Activated CD8-positive, alpha-beta T cell treated with anti-CD3 and anti-CD28 coated beads, Interleukin-2, amount 10 ng/mL, durations not matched to agents 7 days and 5 days (primary cell): ENCODE data around the gene SESTD1. TPM values are rescaled to one million over a fixed set of nuclear protein-coding genes. Genes with fewer than 3 reads are reported as not detected.
"Not testable (repeated sequence)": the region's sequence is repeated elsewhere in the genome, so short reads cannot be mapped to it uniquely, and the experiment has no call there.

Experiments used
- ATAC-seq: fragments of 150-1000 bp; cut with Tn5 transposase; one replicate; pipeline ENCODE4 v1.10.0; 2021; ENCODE audit warnings: moderate library complexity
- CTCF ChIA-PET: fragments of 350-600 bp; sonication (Branson Sonifier 250); formaldehyde crosslinking; loops from one replicate; lab custom pipeline; 2021; ENCODE audit warnings: antibody characterized with exemption; lab: Charles Lee
- POLR2A ChIA-PET: fragments of 350-600 bp; sonication (Branson Sonifier 250); formaldehyde crosslinking; loops from one replicate; lab custom pipeline; 2021; ENCODE audit warnings: antibody characterized with exemption; lab: Charles Lee
- DNase-seq: peaks from one replicate; pipeline ENCODE4 v3.0.0-alpha.2; 2020
- H3K27ac Mint-ChIP-seq: one replicate; pipeline ENCODE4 v1.8.0; 2021; ENCODE audit warnings: mild to moderate bottlenecking, mixed read lengths
- H3K27me3 Mint-ChIP-seq: one replicate; pipeline ENCODE4 v1.8.0; 2021; ENCODE audit warnings: low read depth, mixed read lengths
- H3K36me3 Mint-ChIP-seq: one replicate; pipeline ENCODE4 v1.8.0; 2021; ENCODE audit warnings: low read depth, mixed read lengths
- H3K4me1 Mint-ChIP-seq: one replicate; pipeline ENCODE4 v1.8.0; 2021; ENCODE audit warnings: low read depth, mixed read lengths
- H3K4me3 Mint-ChIP-seq: one replicate; pipeline ENCODE4 v1.8.0; 2021; ENCODE audit warnings: mild to moderate bottlenecking, mixed read lengths
- H3K9me3 Mint-ChIP-seq: one replicate; pipeline ENCODE4 v1.8.0; 2022; ENCODE audit warnings: mixed read lengths; ENCODE audit not compliant: insufficient read depth
- total RNA-seq, 2 experiments: library from RNA; stranded (reverse); gene quantifications; one replicate each; pipeline ENCODE4 v1.2.3, GENCODE V29; 2021

The SESTD1 gene
- total RNA-seq, 2 experiments from 2014 or later: 15.4 to 15.7 TPM

GRCh38 chr2:179125404-179125803 is 139.2 kb downstream of the SESTD1 start:
- Mint-ChIP-seq H3K4me3 (no peak overlapping the region), H3K36me3 (peaks cover 3% of the 10 kb centered on the region), H3K27me3 (no peaks in the 10 kb centered on the region), H3K4me1 (peaks cover 11% of the 10 kb centered on the region), H3K27ac (no peak overlapping the region), H3K9me3 (no peaks in the 10 kb centered on the region)
- ChIA-PET CTCF (interaction anchor here (2.2 kb wide), 1 partner anchor 105 kb away, joined by 10 read pairs; no protein-coding TSS in a partner anchor), POLR2A (no interaction called here)
- no peak for ATAC-seq
- DNase-seq: no peak

GRCh38 chr2:179124282-179124681 is 140.3 kb downstream of the SESTD1 start:
- peaks cover 11% of the 10 kb centered on the region for H3K4me1 Mint-ChIP-seq
- no peaks in the 10 kb centered on the region for H3K9me3 Mint-ChIP-seq
- no peak overlapping the region for H3K4me3 Mint-ChIP-seq
- no peak overlapping the region for H3K27ac Mint-ChIP-seq
- H3K27me3 Mint-ChIP-seq: no peaks in the 10 kb centered on the region
- ChIA-PET POLR2A (no interaction called here), CTCF (interaction anchor here (2.2 kb wide), 1 partner anchor 104 kb away, joined by 10 read pairs; no protein-coding TSS in a partner anchor)
- H3K36me3 Mint-ChIP-seq: peaks cover 7% of the 10 kb centered on the region
- DNase-seq (no peak), ATAC-seq (no peak)

- no peak for DNase-seq
- H3K27ac Mint-ChIP-seq: no peak overlapping the region
- CTCF ChIA-PET: interaction anchor here (0.8 to 0.9 kb wide), 2 partner anchors 101 to 361 kb away, joined by 3 read pairs; no protein-coding TSS in a partner anchor
- peaks cover 9% of the 10 kb centered on the region for H3K36me3 Mint-ChIP-seq
- no peak for ATAC-seq
- POLR2A ChIA-PET: interaction anchor here (1.0 kb wide), 1 partner anchor 73 kb away, joined by 4 read pairs; the partner anchor contains the start of gene CCDC141
- H3K27me3 Mint-ChIP-seq: no peaks in the 10 kb centered on the region
- H3K4me3 Mint-ChIP-seq: no peak overlapping the region
- H3K4me1 Mint-ChIP-seq: peaks cover 15% of the 10 kb centered on the region
- H3K9me3 Mint-ChIP-seq: no peaks in the 10 kb centered on the region
These were observed 141.4 kb downstream of the SESTD1 start for GRCh38 chr2:179123272-179123662.

- Mint-ChIP-seq H3K27me3 (no peaks in the 10 kb centered on the region), H3K27ac (peak overlapping the region; percentile 16), H3K4me3 (peak overlapping the region; percentile 51), H3K36me3 (peaks cover 33% of the 10 kb centered on the region), H3K4me1 (peaks cover 41% of the 10 kb centered on the region), H3K9me3 (no peaks in the 10 kb centered on the region)
- ATAC-seq: peak; percentile 71
- POLR2A ChIA-PET: no interaction called here
- CTCF ChIA-PET: no interaction called here
- DNase-seq: no peak
These were observed 156.9 kb downstream of the SESTD1 start for GRCh38 chr2:179107737-179108136.

- Mint-ChIP-seq H3K4me1 (peaks cover 41% of the 10 kb centered on the region), H3K9me3 (peaks cover 3% of the 10 kb centered on the region), H3K27ac (peak overlapping the region; percentile 71), H3K4me3 (peak overlapping the region; percentile 10), H3K27me3 (no peaks in the 10 kb centered on the region), H3K36me3 (peaks cover 26% of the 10 kb centered on the region)
- ChIA-PET POLR2A (no interaction called here), CTCF (interaction anchor here (0.9 to 2.4 kb wide), 6 partner anchors 9 to 214 kb away, joined by 3 to 13 read pairs (median 4); no protein-coding TSS in a partner anchor)
- ATAC-seq (peak; percentile 45), DNase-seq (no peak)
These were observed 157.8 kb downstream of the SESTD1 start for GRCh38 chr2:179106676-179107428.

- DNase-seq (no peak), ATAC-seq (no peak)
- Mint-ChIP-seq H3K36me3 (peaks cover 25% of the 10 kb centered on the region), H3K4me1 (peaks cover 41% of the 10 kb centered on the region), H3K4me3 (no peak overlapping the region), H3K27ac (peak overlapping the region; percentile 44), H3K9me3 (peaks cover 3% of the 10 kb centered on the region), H3K27me3 (no peaks in the 10 kb centered on the region)
- ChIA-PET POLR2A (no interaction called here), CTCF (interaction anchor here (0.8 to 2.4 kb wide), 7 partner anchors 9 to 216 kb away, joined by 3 to 13 read pairs (median 4); no protein-coding TSS in a partner anchor)
These were observed 158.3 kb downstream of the SESTD1 start for GRCh38 chr2:179106342-179106675.

GRCh38 chr2:179104736-179105135 is 159.9 kb downstream of the SESTD1 start:
- H3K4me1 Mint-ChIP-seq: peaks cover 37% of the 10 kb centered on the region
- H3K36me3 Mint-ChIP-seq: peaks cover 23% of the 10 kb centered on the region
- no peak overlapping the region for H3K27ac Mint-ChIP-seq
- no peaks in the 10 kb centered on the region for H3K27me3 Mint-ChIP-seq
- DNase-seq: no peak
- POLR2A ChIA-PET: no interaction called here
- peaks cover 3% of the 10 kb centered on the region for H3K9me3 Mint-ChIP-seq
- CTCF ChIA-PET: no interaction called here
- no peak overlapping the region for H3K4me3 Mint-ChIP-seq
- ATAC-seq: no peak

GRCh38 chr2:179098080-179098689 is 166.4 kb downstream of the SESTD1 start:
- DNase-seq (no peak), ATAC-seq (no peak)
- Mint-ChIP-seq H3K9me3 (peaks cover 12% of the 10 kb centered on the region), H3K27me3 (no peaks in the 10 kb centered on the region), H3K36me3 (peaks cover 3% of the 10 kb centered on the region), H3K4me3 (no peak overlapping the region), H3K27ac (no peak overlapping the region), H3K4me1 (peaks cover 25% of the 10 kb centered on the region)
- POLR2A ChIA-PET: no interaction called here
- CTCF ChIA-PET: interaction anchor here (1.3 kb wide), 1 partner anchor 8 kb away, joined by 4 read pairs; no protein-coding TSS in a partner anchor

- Mint-ChIP-seq H3K9me3 (peaks cover 14% of the 10 kb centered on the region), H3K4me3 (no peak overlapping the region), H3K27ac (no peak overlapping the region), H3K36me3 (peaks cover 2% of the 10 kb centered on the region), H3K4me1 (peaks cover 25% of the 10 kb centered on the region), H3K27me3 (no peaks in the 10 kb centered on the region)
- ChIA-PET POLR2A (interaction anchor here (1.1 kb wide), 1 partner anchor 47 kb away, joined by 3 read pairs; the partner anchor contains the start of gene CCDC141), CTCF (interaction anchor here (1.3 kb wide), 1 partner anchor 10 kb away, joined by 4 read pairs; no protein-coding TSS in a partner anchor)
- DNase-seq (no peak), ATAC-seq (no peak)
These were observed 167.5 kb downstream of the SESTD1 start for GRCh38 chr2:179097131-179097530.

- no peaks in the 10 kb centered on the region for H3K27me3 Mint-ChIP-seq
- peaks cover 14% of the 10 kb centered on the region for H3K9me3 Mint-ChIP-seq
- peak; percentile 57 for DNase-seq
- CTCF ChIA-PET: no interaction called here
- peaks cover 25% of the 10 kb centered on the region for H3K4me1 Mint-ChIP-seq
- no peak overlapping the region for H3K4me3 Mint-ChIP-seq
- ATAC-seq: peak; percentile 94
- POLR2A ChIA-PET: interaction anchor here (1.1 kb wide), 1 partner anchor 46 kb away, joined by 3 read pairs; the partner anchor contains the start of gene CCDC141
- peak overlapping the region; percentile 64 for H3K27ac Mint-ChIP-seq
- peaks cover 3% of the 10 kb centered on the region for H3K36me3 Mint-ChIP-seq
These were observed 168.5 kb downstream of the SESTD1 start for GRCh38 chr2:179096090-179096489.

GRCh38 chr2:179092912-179093311 is 171.7 kb downstream of the SESTD1 start:
- H3K4me3 Mint-ChIP-seq, ATAC-seq, DNase-seq, H3K27ac Mint-ChIP-seq, POLR2A ChIA-PET, H3K27me3 Mint-ChIP-seq, H3K36me3 Mint-ChIP-seq: not testable (repeated sequence)
- Mint-ChIP-seq H3K9me3 (peaks cover 19% of the 10 kb centered on the region), H3K4me1 (peaks cover 25% of the 10 kb centered on the region)
- CTCF ChIA-PET: interaction anchor here (1.8 kb wide), 1 partner anchor 73 kb away, joined by 4 read pairs; no protein-coding TSS in a partner anchor
